Psoas muscle (tissue), 8 donors: Measurements from ENCODE around the gene SSH2. TPM values are rescaled to one million over a fixed set of nuclear protein-coding genes. Genes with fewer than 3 reads are reported as not detected.

Source experiments
- ATAC-seq, 4 donors: fragments of 200-7000 bp; cut with Tn5 transposase; one replicate each; pipeline ENCODE4 v1.9.1; 2020; ENCODE audit warnings: moderate library complexity in 3 of 4, mild to moderate bottlenecking in 2 of 4
- DNase-seq, 2 donors: peaks; one replicate each; pipeline ENCODE4 v3.0.0-alpha.2; 2020
- H3K27ac ChIP-seq: fragments of 200-600 bp; one replicate; pipeline ENCODE4 v1.8.0; 2022
- H3K27me3 ChIP-seq, 3 donors: fragments of 200-600 bp in 1 of 3; one replicate each; pipeline versions ENCODE4 v1.6.1 to v1.8.0; 2013 to 2022; ENCODE audit warnings: low read length in 2 of 3, mild to moderate bottlenecking in 2 of 3, moderate library complexity in 1 of 3; ENCODE audit not compliant: insufficient read depth in 3 of 3
- H3K36me3 ChIP-seq, 2 donors: fragments of 200-600 bp in 1 of 2; one replicate each; pipeline versions ENCODE4 v1.6.1 to v1.8.0; 2013 to 2022; ENCODE audit warnings: low read depth in 1 of 2, mild to moderate bottlenecking in 1 of 2, moderate library complexity in 1 of 2; ENCODE audit not compliant: insufficient read depth in 1 of 2
- H3K4me1 ChIP-seq: fragments of 200-600 bp; one replicate; pipeline ENCODE4 v1.8.0; 2022
- H3K4me3 ChIP-seq: fragments of 200-600 bp; one replicate; pipeline ENCODE4 v1.8.0; 2022; ENCODE audit warnings: mild to moderate bottlenecking
- H3K9me3 ChIP-seq: fragments of 200-600 bp; one replicate; pipeline ENCODE4 v1.8.0; 2022
- CTCF ChIP-seq: fragments of 200-600 bp; IDR thresholded peaks from one replicate; pipeline ENCODE4 v1.8.0; 2022; ENCODE audit warnings: antibody characterized with exemption
- WGBS, 3 donors: extraction: QIAGEN DNeasy Blood & Tissue Kit; methylation state at CpG; one replicate each; pipeline versions ENCODE4 v1.1.6 to v1.1.7; 2013; 5-methylcytosine and 5-hydroxymethylcytosine counted together
- intact Hi-C, 2 donors: fragments of 100-400 bp; cut with DNase I; formaldehyde crosslinking; loops; one replicate each; pipeline versions ENCODE4 v1.11.0 to v1.14.2; 2022
- polyA plus RNA-seq, 3 donors: library from polyadenylated mRNA; stranded (reverse); fragments of 200-250 nt; gene quantifications; one replicate each; pipeline ENCODE4 v1.2.3, GENCODE V29; 2013
- total RNA-seq, 4 donors: library from RNA; stranded (reverse); fragmentation: NEBNext Ultra II Directional in 2 of 4; extraction: Animal tissue kit (Norgen Biotek cat#: 25700) in 2 of 4; gene quantifications; one replicate each; pipeline versions ENCODE4 v1.2.1 to v1.2.4, GENCODE V29; 2021 to 2023
- donor health status: healthy with polysubstance abuse.
- donor health status: DM: no; HTN: no; CAD: no; lungs with moderate emphysema.
- donor health status: Bipolar disorder and iron deficiency.
- donor health status: healthy.
- donor health status: DM: yes; HTN: yes; CAD: no.
- donor health status: DM: no; HTN: no; CAD: no.
- donor health status: DM: no; HTN: no; CAD: no.
- donor health status: DM: yes; HTN: yes; CAD: no.

The SSH2 gene
- total and polyA plus RNA-seq, 7 donors, result 28.0 to 168 (median 107) TPM

DNA sequence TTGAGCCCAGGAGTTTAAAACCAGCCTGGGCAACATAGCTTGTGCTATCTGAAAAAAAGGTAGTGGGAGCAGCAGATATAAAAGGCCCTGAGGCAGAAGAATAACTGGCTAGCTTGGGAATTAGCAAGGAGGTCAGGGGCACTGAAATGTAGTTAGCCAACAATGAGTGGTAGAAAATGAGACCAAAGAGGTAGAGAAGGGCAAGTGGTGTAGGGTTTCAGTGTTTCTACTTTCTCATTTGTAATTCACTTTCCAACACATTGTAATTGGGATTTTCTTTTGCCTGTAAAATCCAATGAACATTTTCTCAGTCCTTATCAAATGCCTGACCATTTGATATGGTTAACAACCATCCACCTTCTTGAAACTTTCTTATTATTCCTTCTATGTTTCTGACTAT is 212.2 kb downstream of the SSH2 start:
- intact Hi-C loops, result no loop called here

DNA sequence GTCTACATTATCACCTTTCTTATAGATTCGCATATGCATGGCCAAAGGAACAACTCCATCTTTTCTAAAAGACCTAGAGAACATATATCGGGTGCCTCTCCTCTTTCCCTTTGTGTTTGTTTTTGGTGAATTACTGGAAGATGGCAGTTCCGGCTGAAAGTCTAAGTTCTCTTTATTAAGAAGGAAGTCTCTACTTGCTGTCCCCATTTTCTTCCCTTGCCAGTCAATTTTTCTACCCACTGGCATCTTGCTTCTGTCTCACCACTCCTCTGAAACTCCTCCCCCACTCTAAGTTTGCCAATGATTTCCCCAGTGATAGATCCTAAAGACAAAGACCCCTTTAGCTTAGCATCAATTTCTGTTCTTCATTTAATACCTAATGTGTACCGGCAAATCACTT is 213.5 kb downstream of the SSH2 start:
- Histone ChIP-seq H3K9me3 (no peaks in the 10 kb centered on the region), H3K36me3 (no peaks in the 10 kb centered on the region), H3K27me3 (no peaks in the 10 kb centered on the region), H3K4me1 (peaks cover 57% of the 10 kb centered on the region), H3K4me3 (no peak overlapping the region), H3K27ac (peak overlapping the region; percentile 80)
- no peak for TF ChIP-seq CTCF
- DNase-seq (no peak), ATAC-seq (no peak)
- intact Hi-C loops, result no loop called here
- WGBS, 3 donors, result 94 to 99% (median 96%) methylated on average over 4 of the region's 4 CpGs

More for the DNA sequence above, 212.2 kb downstream of the SSH2 start:
- H3K36me3 ChIP-seq, result no peaks in the 10 kb centered on the region
- H3K4me1 ChIP-seq, result peaks cover 60% of the 10 kb centered on the region
- DNase-seq (no peak), ATAC-seq (no peak)
- H3K4me3 ChIP-seq, result no peak overlapping the region
- no peaks in the 10 kb centered on the region for H3K27me3 ChIP-seq
- no peak for TF ChIP-seq CTCF
- peak overlapping the region; percentile 80 for H3K27ac ChIP-seq
- no peaks in the 10 kb centered on the region for H3K9me3 ChIP-seq

DNA sequence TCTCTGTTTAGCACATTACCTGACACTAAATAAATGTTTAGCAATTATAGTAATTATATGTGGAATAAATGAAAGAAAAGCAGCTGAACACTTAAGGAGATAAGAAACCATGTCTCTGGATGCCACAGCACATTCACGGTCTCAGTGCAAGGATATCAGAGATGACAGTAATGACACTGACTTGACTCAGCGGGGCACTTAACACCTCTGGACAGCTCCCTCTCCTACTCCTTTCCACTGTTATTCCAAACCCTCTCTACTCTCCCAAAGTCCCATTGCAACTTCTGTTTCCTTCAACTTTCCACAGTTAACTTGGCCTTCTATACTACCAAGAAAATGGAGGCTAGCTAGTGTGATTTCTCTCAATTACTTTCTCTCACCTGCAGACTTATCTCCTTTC is 214.3 kb downstream of the SSH2 start:
- TF ChIP-seq CTCF, result no peak
- 84 to 91% (median 91%) methylated on average over 2 of the region's 2 CpGs for WGBS, 3 donors
- H3K4me1 ChIP-seq, result peaks cover 57% of the 10 kb centered on the region
- no peak overlapping the region for H3K4me3 ChIP-seq
- DNase-seq (no peak), ATAC-seq (no peak)
- H3K27me3 ChIP-seq, result no peaks in the 10 kb centered on the region
- no peaks in the 10 kb centered on the region for H3K9me3 ChIP-seq
- H3K36me3 ChIP-seq, result no peaks in the 10 kb centered on the region
- intact Hi-C loops, result no loop called here
- H3K27ac ChIP-seq, result peak overlapping the region; percentile 80

DNA sequence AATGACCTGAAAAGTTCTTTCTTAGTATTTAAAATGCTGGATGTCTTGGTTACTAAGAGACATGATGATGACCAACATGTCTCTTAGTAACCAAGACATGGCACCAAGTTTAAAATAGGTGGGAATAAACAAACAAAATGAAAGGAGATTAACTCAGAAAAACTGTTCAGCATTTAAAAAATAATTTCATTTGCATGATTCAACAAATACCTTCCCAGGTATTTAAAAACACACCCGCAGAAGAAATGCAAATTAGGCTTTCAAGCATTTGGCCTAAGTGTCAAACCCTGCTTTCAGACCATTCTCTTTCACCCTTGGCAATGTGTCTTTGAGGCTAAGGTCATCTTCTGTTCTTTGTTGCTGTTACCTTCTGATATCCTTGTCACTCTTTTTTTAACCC is 215.9 kb downstream of the SSH2 start:
- Histone ChIP-seq H3K4me1 (peaks cover 67% of the 10 kb centered on the region), H3K36me3 (no peaks in the 10 kb centered on the region), H3K9me3 (no peaks in the 10 kb centered on the region), H3K27ac (peak overlapping the region; percentile 80), H3K27me3 (no peaks in the 10 kb centered on the region), H3K4me3 (no peak overlapping the region)
- intact Hi-C loops, result loop anchor here in 1 of 2 donors (5.0 kb wide), 1 partner anchor 48 kb away; no protein-coding TSS in a partner anchor
- ATAC-seq (no peak), DNase-seq (no peak)
- TF ChIP-seq CTCF, result no peak
- 88 to 94% (median 94%) methylated on average over 1 of the region's 1 CpG for WGBS, 3 donors

GRCh38 chr17:29713626-29714025 is 216.4 kb downstream of the SSH2 start:
- intact Hi-C loops, result loop anchor here in 1 of 2 donors (5.0 kb wide), 1 partner anchor 49 kb away; no protein-coding TSS in a partner anchor
- DNase-seq, result no peak
- H3K9me3 ChIP-seq, result no peaks in the 10 kb centered on the region
- peaks cover 67% of the 10 kb centered on the region for H3K4me1 ChIP-seq
- no peaks in the 10 kb centered on the region for H3K27me3 ChIP-seq
- no peak overlapping the region for H3K4me3 ChIP-seq
- no peak for TF ChIP-seq CTCF
- H3K36me3 ChIP-seq, result no peaks in the 10 kb centered on the region
- peak; percentile 56 to 69 (median 65) for ATAC-seq
- peak overlapping the region; percentile 80 for H3K27ac ChIP-seq
